Measurements from ENCODE around the gene TGFB2.

DNA sequence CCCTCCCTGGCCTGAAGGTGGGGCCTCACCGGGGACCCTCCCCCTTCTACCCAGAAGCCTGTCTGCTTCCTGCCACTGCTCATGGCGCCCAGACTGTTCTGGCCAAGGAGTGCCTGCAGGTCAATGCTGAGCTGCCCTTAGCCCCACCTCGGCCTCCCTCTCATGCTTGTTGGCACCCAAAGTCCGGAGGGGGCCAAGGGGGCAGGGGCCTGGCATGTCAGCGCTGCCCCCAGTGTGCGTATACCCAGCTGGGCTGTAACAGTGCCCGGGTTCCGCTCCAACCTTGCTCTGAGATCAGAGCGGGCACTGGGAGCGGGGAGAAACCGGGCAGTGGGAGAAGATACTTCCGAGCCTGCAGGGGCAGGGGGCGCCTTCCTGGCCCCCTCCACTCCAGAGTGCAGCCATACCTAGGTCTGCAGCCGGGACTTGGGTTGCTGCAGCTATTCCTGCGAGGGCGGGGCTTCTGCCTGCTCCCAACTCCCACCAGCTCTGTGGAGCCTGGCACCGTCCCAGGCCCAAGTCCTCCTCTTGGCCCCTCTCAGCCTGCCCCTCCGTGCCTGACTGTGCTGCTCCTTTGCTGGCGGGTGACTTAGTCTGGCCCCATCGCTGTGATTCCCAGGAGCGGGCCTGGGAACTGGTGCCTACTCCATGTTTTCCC, 21.4 kb upstream of the TGFB2 start:
- TF ChIP-seq, protein P1, sequence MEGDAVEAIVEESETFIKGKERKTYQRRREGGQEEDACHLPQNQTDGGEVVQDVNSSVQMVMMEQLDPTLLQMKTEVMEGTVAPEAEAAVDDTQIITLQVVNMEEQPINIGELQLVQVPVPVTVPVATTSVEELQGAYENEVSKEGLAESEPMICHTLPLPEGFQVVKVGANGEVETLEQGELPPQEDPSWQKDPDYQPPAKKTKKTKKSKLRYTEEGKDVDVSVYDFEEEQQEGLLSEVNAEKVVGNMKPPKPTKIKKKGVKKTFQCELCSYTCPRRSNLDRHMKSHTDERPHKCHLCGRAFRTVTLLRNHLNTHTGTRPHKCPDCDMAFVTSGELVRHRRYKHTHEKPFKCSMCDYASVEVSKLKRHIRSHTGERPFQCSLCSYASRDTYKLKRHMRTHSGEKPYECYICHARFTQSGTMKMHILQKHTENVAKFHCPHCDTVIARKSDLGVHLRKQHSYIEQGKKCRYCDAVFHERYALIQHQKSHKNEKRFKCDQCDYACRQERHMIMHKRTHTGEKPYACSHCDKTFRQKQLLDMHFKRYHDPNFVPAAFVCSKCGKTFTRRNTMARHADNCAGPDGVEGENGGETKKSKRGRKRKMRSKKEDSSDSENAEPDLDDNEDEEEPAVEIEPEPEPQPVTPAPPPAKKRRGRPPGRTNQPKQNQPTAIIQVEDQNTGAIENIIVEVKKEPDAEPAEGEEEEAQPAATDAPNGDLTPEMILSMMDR (IDR thresholded peaks at IDR 0.05 in 8 of 11, conservative IDR thresholded peaks at IDR 0.05 in 3 of 11): no peak
- no peak for TF ChIP-seq POLR2A (IDR thresholded peaks at IDR 0.05)
